SK-N-SH (cell line): ENCODE results near the gene ZNF264. TPM values are rescaled to one million over a fixed set of nuclear protein-coding genes. Genes with fewer than 3 reads are reported as not detected.

ENCODE experiments used
- CTCF ChIA-PET: fragments of 300-600, 350-600 bp; formaldehyde crosslinking; extraction: SDS; loops from one replicate; lab custom pipeline; 2021; lab: Yijun Ruan, JAX
- POLR2A ChIA-PET: fragments of 350-600 bp; sonication (Branson Sonifier 250); formaldehyde crosslinking; extraction: SDS; loops from one replicate; lab custom pipeline; 2020; ENCODE audit warnings: antibody characterized with exemption, inconsistent platforms; lab: Yijun Ruan, JAX
- DNase-seq: peaks from one replicate; pipeline ENCODE4 v3.0.0; 2012
- H2AFZ ChIP-seq: fragments of 200-600 bp; sonication (generic); 2 replicates; pipeline ENCODE4 v1.8.1; 2016; ENCODE audit warnings: antibody characterized with exemption, mild to moderate bottlenecking, low read depth
- H3F3A ChIP-seq: fragments of 200-600 bp; sonication (generic); replicated peaks from 2 replicates; pipeline ENCODE3; 2016; ENCODE audit warnings: antibody characterized with exemption, mild to moderate bottlenecking; ENCODE audit not compliant: insufficient read depth
- H3K27ac ChIP-seq, 2 experiments: fragments of 200-500 bp in 1 of 2; fragments of 200-600 bp in 1 of 2; sonication (Bioruptor generic) in 1 of 2; sonication (generic), shearing (Covaris generic) in 1 of 2; 2 replicates each; pipeline versions ENCODE4 v1.5.1 to v1.6.1; 2014 to 2016; ENCODE audit warnings: low read depth in 2 of 2, inconsistent platforms in 1 of 2, low read length in 1 of 2, mild to moderate bottlenecking in 1 of 2, mixed read lengths in 1 of 2
- H3K27me3 ChIP-seq: fragments of 200-600 bp; sonication (generic), shearing (Covaris generic); 2 replicates; pipeline ENCODE4 v1.6.1; 2016; ENCODE audit warnings: mixed run types; ENCODE audit not compliant: insufficient read depth
- H3K36me3 ChIP-seq, 2 experiments: fragments of 200-500 bp in 1 of 2; fragments of 200-600 bp in 1 of 2; sonication (Bioruptor generic) in 1 of 2; sonication (generic) in 1 of 2; replicated peaks in 1 of 2; 2 replicates each; pipeline versions ENCODE3 to v1.5.1; 2014 to 2016; ENCODE audit warnings: low read length in 1 of 2, mild to moderate bottlenecking in 1 of 2; ENCODE audit not compliant: insufficient read depth in 2 of 2, control insufficient read depth in 1 of 2
- H3K4me1 ChIP-seq, 2 experiments: fragments of 200-500 bp in 1 of 2; fragments of 200-600 bp in 1 of 2; sonication (Bioruptor generic) in 1 of 2; sonication (generic), shearing (Covaris generic) in 1 of 2; 2 replicates each; pipeline versions ENCODE4 v1.5.1 to v1.6.1; 2014 to 2016; ENCODE audit warnings: low read depth in 1 of 2, low read length in 1 of 2, mixed run types in 1 of 2; ENCODE audit not compliant: insufficient read depth in 2 of 2, control insufficient read depth in 1 of 2
- H3K4me2 ChIP-seq: fragments of 200-600 bp; sonication (generic), shearing (Covaris generic); 2 replicates; pipeline ENCODE4 v1.6.1; 2017; ENCODE audit warnings: mixed run types
- H3K4me3 ChIP-seq, 2 experiments: fragments of 200-500 bp in 1 of 2; fragments of 200-600 bp in 1 of 2; sonication (Bioruptor generic) in 1 of 2; sonication (generic), shearing (Covaris generic) in 1 of 2; 2 replicates each; pipeline versions ENCODE4 v1.5.1 to v1.8.1; 2014 to 2016; ENCODE audit warnings: low read depth in 2 of 2, inconsistent platforms in 1 of 2, low read length in 1 of 2, mild to moderate bottlenecking in 1 of 2, mixed read lengths in 1 of 2, moderate library complexity in 1 of 2
- H3K79me2 ChIP-seq: fragments of 200-600 bp; sonication (generic); 2 replicates; pipeline ENCODE4 v1.8.1; 2017; ENCODE audit warnings: mild to moderate bottlenecking; ENCODE audit not compliant: insufficient read depth
- H3K9ac ChIP-seq: fragments of 200-600 bp; sonication (generic); 2 replicates; pipeline ENCODE4 v1.6.1; 2017; ENCODE audit warnings: mixed run types
- H3K9me2 ChIP-seq: fragments of 200-600 bp; sonication (generic); 2 replicates; pipeline ENCODE4 v1.6.1; 2017; ENCODE audit warnings: mixed run types
- H3K9me3 ChIP-seq: fragments of 200-600 bp; sonication (generic); 2 replicates; pipeline ENCODE4 v1.6.1; 2017; ENCODE audit warnings: mixed run types, mild to moderate bottlenecking, moderate library complexity
- H4K20me1 ChIP-seq: fragments of 200-600 bp; sonication (generic); 2 replicates; pipeline ENCODE4 v1.6.1; 2017; ENCODE audit warnings: mild to moderate bottlenecking, mixed run types; ENCODE audit not compliant: insufficient read depth
- EZH2phosphoT487 ChIP-seq: fragments of 200-600 bp; sonication (generic); IDR thresholded peaks from 2 replicates; pipeline ENCODE4 v1.6.1; 2017; ENCODE audit warnings: low read depth, mixed run types, mild to moderate bottlenecking, antibody characterized with exemption, moderate library complexity, borderline replicate concordance
- FOSL2 ChIP-seq: IDR thresholded peaks from 2 replicates; pipeline ENCODE4 v1.4.0; 2012; ENCODE audit warnings: low read depth, mild to moderate bottlenecking, moderate library complexity, borderline replicate concordance
- FOXM1 ChIP-seq: IDR thresholded peaks from 2 replicates; pipeline ENCODE4 v1.4.0; 2012; ENCODE audit warnings: low read depth, mild to moderate bottlenecking
- JUND ChIP-seq: IDR thresholded peaks from 2 replicates; pipeline ENCODE4 v1.4.0; 2012
- MXI1 ChIP-seq: IDR thresholded peaks from 2 replicates; pipeline ENCODE4 v1.6.1; 2012; ENCODE audit warnings: mild to moderate bottlenecking, low read depth, low read length, improper control_type of control experiment
- NRF1 ChIP-seq: IDR thresholded peaks from 2 replicates; pipeline ENCODE4 v1.6.1; 2012; ENCODE audit warnings: low read depth, mild to moderate bottlenecking, low read length
- PBX3 ChIP-seq: IDR thresholded peaks from 2 replicates; pipeline ENCODE4; 2012
- RCOR1 ChIP-seq: fragments of 150-350 bp; IDR thresholded peaks from 2 replicates; pipeline ENCODE4 v1.6.1; 2017; ENCODE audit warnings: antibody characterized with exemption, low read length
- REST ChIP-seq: IDR thresholded peaks from 2 replicates; pipeline ENCODE4 v1.6.1; 2012; ENCODE audit warnings: mild to moderate bottlenecking, low read depth, low read length, moderate library complexity
- RXRA ChIP-seq: IDR thresholded peaks from 2 replicates; pipeline ENCODE4 v1.4.0; 2012; ENCODE audit warnings: low read depth, mild to moderate bottlenecking, borderline replicate concordance
- TAF1 ChIP-seq: IDR thresholded peaks from 2 replicates; pipeline ENCODE4 v1.6.1; 2012; ENCODE audit warnings: low read depth, mild to moderate bottlenecking, low read length, moderate library complexity, borderline replicate concordance
- TCF12 ChIP-seq: IDR thresholded peaks from 2 replicates; pipeline ENCODE4 v1.4.0; 2012
- TEAD4 ChIP-seq: IDR thresholded peaks from 2 replicates; pipeline ENCODE4 v1.4.0; 2012; ENCODE audit warnings: mild to moderate bottlenecking, borderline replicate concordance; ENCODE audit not compliant: insufficient read depth
- USF2 ChIP-seq: fragments of 150-350 bp; IDR thresholded peaks from 2 replicates; pipeline ENCODE4 v1.6.1; 2017; ENCODE audit warnings: antibody characterized with exemption, low read length, low read depth, borderline replicate concordance
- ZBTB33 ChIP-seq: IDR thresholded peaks from 2 replicates; pipeline ENCODE4 v1.4.0; 2012; ENCODE audit warnings: low read depth, borderline replicate concordance
- WGBS: methylation state at CpG from one replicate; pipeline ENCODE4 v1.1.6; 2017; ENCODE audit warnings: low lambda C conversion rate; 5-methylcytosine and 5-hydroxymethylcytosine counted together
- polyA plus RNA-seq, 3 experiments: library from polyadenylated mRNA; depleted of rRNA; stranded (reverse); fragments of >200 nt; gene quantifications; 2 replicates each; pipeline ENCODE4 v1.2.3, GENCODE V29; 2012

The ZNF264 gene
- polyA plus RNA-seq, 1 of the 3 experiments (the other 2 are of a cell fraction): 8.8 TPM

- Histone ChIP-seq H3K4me1 (no peaks in the 10 kb centered on the region), H2AFZ (no peak overlapping the region), H3F3A (peaks cover 18% of the 10 kb centered on the region), H3K4me3 (no peak overlapping the region), H4K20me1 (peaks cover 5% of the 10 kb centered on the region; the same call in 1 of the 2 replicates), H3K36me3 (peaks cover 65 to 81% of the 10 kb centered on the region in 2 experiments), H3K9me2 (no peaks in the 10 kb centered on the region), H3K79me2 (peaks cover 67% of the 10 kb centered on the region), H3K27ac (no peak overlapping the region), H3K27me3 (no peaks in the 10 kb centered on the region), H3K4me2 (no peak overlapping the region), H3K9ac (no peak overlapping the region), H3K9me3 (no peaks in the 10 kb centered on the region)
- POLR2A ChIA-PET: no interaction called here
- no peak for DNase-seq
- 98% methylated on average over 4 of the region's 4 CpGs for WGBS
- TF ChIP-seq RXRA (no peak), TEAD4 (no peak), RCOR1 (no peak), TAF1 (no peak), JUND (no peak), NRF1 (no peak), FOXM1 (no peak), MXI1 (no peak), REST (no peak), USF2 (no peak), ZBTB33 (no peak), FOSL2 (no peak), PBX3 (no peak), TCF12 (no peak), EZH2phosphoT487 (no peak)
- CTCF ChIA-PET: no interaction called here
Measured at GRCh38 chr19:57210381-57210780, 19.1 kb downstream of the ZNF264 start.
